H1 (cell line): ENCODE data around the gene DYNLT5. TPM values are rescaled to one million over a fixed set of nuclear protein-coding genes. Genes with fewer than 3 reads are reported as not detected.

ENCODE experiments used
- CTCF ChIA-PET: fragments of 300-600 bp; sonication (Branson Sonifier 250); formaldehyde crosslinking; loops from one replicate; lab custom pipeline; 2021; ENCODE audit not compliant: partially characterized antibody; lab: Charles Lee
- POLR2A ChIA-PET: fragments of 300-600 bp; sonication (Branson Sonifier 250); formaldehyde crosslinking; loops from one replicate; lab custom pipeline; 2021; ENCODE audit warnings: inconsistent platforms; ENCODE audit not compliant: partially characterized antibody; lab: Charles Lee
- DNase-seq, 2 experiments: peaks; one replicate each; pipeline versions ENCODE4 v3.0.0 to v3.0.0-alpha.2; 2010 to 2022; ENCODE audit warnings: low spot score in 2 of 2, low read depth in 1 of 2, mixed read lengths in 1 of 2
- FAIRE-seq: peaks from 2 replicates; lab custom pipeline; 2011; peaks lifted over from hg19 to GRCh38; lab: Jason Lieb, UNC
- H2AFZ ChIP-seq: 2 replicates; pipeline ENCODE4 v1.8.1; 2012; ENCODE audit warnings: low read length, inconsistent platforms
- H2AK5ac ChIP-seq: 2 replicates; pipeline ENCODE4 v1.6.1; 2013; ENCODE audit warnings: low read depth, low read length
- H2BK120ac ChIP-seq: replicated peaks from 2 replicates; pipeline ENCODE3; 2013; ENCODE audit warnings: low read depth, low read length, inconsistent platforms
- H2BK12ac ChIP-seq: 2 replicates; pipeline ENCODE4 v1.6.1; 2013; ENCODE audit warnings: low read depth, low read length
- H2BK15ac ChIP-seq: 2 replicates; pipeline ENCODE4 v1.6.1; 2013; ENCODE audit warnings: low read length
- H2BK20ac ChIP-seq: 2 replicates; pipeline ENCODE4 v1.6.1; 2013; ENCODE audit warnings: low read length
- H2BK5ac ChIP-seq: 2 replicates; pipeline ENCODE4 v1.6.1; 2013; ENCODE audit warnings: low read depth, low read length
- H3K14ac ChIP-seq: 2 replicates; pipeline ENCODE4 v1.6.1; 2013; ENCODE audit warnings: inconsistent platforms; ENCODE audit not compliant: insufficient read length
- H3K18ac ChIP-seq: 2 replicates; pipeline ENCODE4 v1.6.1; 2013; ENCODE audit warnings: low read length; ENCODE audit errors: extremely low read depth
- H3K23ac ChIP-seq: 2 replicates; pipeline ENCODE4 v1.6.1; 2013; ENCODE audit warnings: inconsistent platforms; ENCODE audit not compliant: insufficient read length
- H3K23me2 ChIP-seq: 2 replicates; pipeline ENCODE4 v1.6.1; 2013; ENCODE audit warnings: low read depth, low read length
- H3K27ac ChIP-seq: 2 replicates; pipeline ENCODE4 v1.6.1; 2011; ENCODE audit warnings: low read depth, low read length, inconsistent platforms
- H3K27me3 ChIP-seq, 4 experiments: replicated peaks in 1 of 4; 1 replicate in 1 of 4; 2 replicates in 3 of 4; pipeline versions ENCODE4 v1.6.1 to v1.8.1; 2011 to 2013; ENCODE audit warnings: low read length in 3 of 4, mild to moderate bottlenecking in 3 of 4, inconsistent platforms in 2 of 4, mixed read lengths in 2 of 4, moderate library complexity in 1 of 4; ENCODE audit not compliant: control insufficient read depth in 3 of 4, insufficient read depth in 3 of 4; ENCODE audit errors: extremely low read depth in 1 of 4
- H3K36me3 ChIP-seq, 4 experiments: 2 replicates each; pipeline versions ENCODE4 v1.6.1 to v1.8.1; 2011 to 2013; ENCODE audit warnings: mild to moderate bottlenecking in 4 of 4, low read length in 3 of 4, moderate library complexity in 2 of 4, control low read depth in 1 of 4, inconsistent platforms in 1 of 4; ENCODE audit not compliant: insufficient read depth in 4 of 4, control insufficient read depth in 2 of 4
- H3K4ac ChIP-seq: replicated peaks from 2 replicates; pipeline ENCODE3; 2013; ENCODE audit warnings: low read length, low read depth, mixed read lengths, inconsistent platforms; ENCODE audit not compliant: insufficient read length
- H3K4me1 ChIP-seq, 4 experiments: replicated peaks in 1 of 4; 1 replicate in 1 of 4; 2 replicates in 3 of 4; pipeline versions ENCODE4 v1.6.1 to v1.8.1; 2011 to 2013; ENCODE audit warnings: low read length in 3 of 4, inconsistent platforms in 2 of 4, mixed read lengths in 1 of 4; ENCODE audit not compliant: insufficient read depth in 4 of 4, control insufficient read depth in 3 of 4
- H3K4me2 ChIP-seq, 2 experiments: 2 replicates each; pipeline versions ENCODE4 v1.6.1 to v1.8.1; 2011 to 2013; ENCODE audit warnings: low read depth in 2 of 2, low read length in 2 of 2, control low read depth in 1 of 2, inconsistent platforms in 1 of 2, mild to moderate bottlenecking in 1 of 2; ENCODE audit not compliant: insufficient read depth in 1 of 2
- H3K4me3 ChIP-seq, 4 experiments: fragments of 200-600, 300-600 bp in 1 of 4; sonication (generic), shearing (Covaris generic), sonication (Bioruptor Twin) in 1 of 4; 2 replicates each; pipeline versions ENCODE4 v1.5.1 to v1.8.1; 2011 to 2016; ENCODE audit warnings: low read length in 4 of 4, low read depth in 3 of 4, control low read depth in 2 of 4, inconsistent platforms in 2 of 4, mild to moderate bottlenecking in 2 of 4, mixed read lengths in 1 of 4, moderate library complexity in 1 of 4; ENCODE audit not compliant: insufficient read depth in 2 of 4; ENCODE audit errors: extremely low read depth in 1 of 4
- H3K56ac ChIP-seq: replicated peaks from 2 replicates; pipeline ENCODE3; 2013; ENCODE audit warnings: low read depth, mild to moderate bottlenecking, mixed read lengths, low read length, inconsistent platforms; ENCODE audit not compliant: insufficient read length
- H3K79me1 ChIP-seq: 2 replicates; pipeline ENCODE4 v1.6.1; 2013; ENCODE audit warnings: low read depth, low read length, control low read depth
- H3K79me2 ChIP-seq, 2 experiments: 2 replicates each; pipeline versions ENCODE4 v1.6.1 to v1.8.1; 2012 to 2013; ENCODE audit warnings: low read length in 2 of 2, mild to moderate bottlenecking in 2 of 2, inconsistent platforms in 1 of 2; ENCODE audit not compliant: insufficient read depth in 2 of 2, control insufficient read depth in 1 of 2
- H3K9ac ChIP-seq, 4 experiments: replicated peaks in 1 of 4; 1 replicate in 1 of 4; 2 replicates in 3 of 4; pipeline versions ENCODE4 v1.6.1 to v1.8.1; 2011 to 2013; ENCODE audit warnings: low read depth in 3 of 4, low read length in 3 of 4, control low read depth in 2 of 4, mild to moderate bottlenecking in 2 of 4, moderate library complexity in 2 of 4, inconsistent platforms in 1 of 4; ENCODE audit errors: extremely low read depth in 1 of 4
- H3K9me3 ChIP-seq, 2 experiments: 2 replicates each; pipeline versions ENCODE4 v1.6.1 to v1.8.1; 2012 to 2013; ENCODE audit warnings: mild to moderate bottlenecking in 2 of 2, moderate library complexity in 2 of 2, control low read depth in 1 of 2, inconsistent platforms in 1 of 2, low read depth in 1 of 2, low read length in 1 of 2, mixed read lengths in 1 of 2; ENCODE audit not compliant: insufficient read depth in 2 of 2
- H4K20me1 ChIP-seq, 2 experiments: replicated peaks in 1 of 2; 2 replicates each; pipeline versions ENCODE3 to v1.8.1; 2011 to 2013; ENCODE audit warnings: inconsistent platforms in 2 of 2, low read length in 2 of 2, mild to moderate bottlenecking in 1 of 2; ENCODE audit not compliant: insufficient read depth in 2 of 2, control insufficient read depth in 1 of 2
- H4K5ac ChIP-seq: 2 replicates; pipeline ENCODE4 v1.6.1; 2013; ENCODE audit warnings: low read length, low read depth, mixed read lengths, inconsistent platforms; ENCODE audit not compliant: insufficient read length
- H4K8ac ChIP-seq: 2 replicates; pipeline ENCODE4 v1.8.0; 2013; ENCODE audit warnings: mild to moderate bottlenecking, moderate library complexity, low read length, inconsistent platforms; ENCODE audit not compliant: insufficient read depth; ENCODE audit errors: extremely low read depth
- H4K91ac ChIP-seq: replicated peaks from 2 replicates; pipeline ENCODE3; 2013; ENCODE audit warnings: low read length, mixed read lengths, inconsistent platforms; ENCODE audit not compliant: insufficient read length
- ASH2L ChIP-seq: fragments of 200-600, 300-600 bp; sonication (generic); IDR thresholded peaks from one replicate; pipeline ENCODE4 v1.7.1; 2017; ENCODE audit warnings: low read length
- BACH1 ChIP-seq: IDR thresholded peaks from 2 replicates; pipeline ENCODE4 v1.6.1; 2012; ENCODE audit warnings: low read length, improper control_type of control experiment
- BRCA1 ChIP-seq: IDR thresholded peaks from 2 replicates; pipeline ENCODE4 v1.6.1; 2012; ENCODE audit warnings: low read depth, low read length, improper control_type of control experiment
- CBX5 ChIP-seq: fragments of 300-800, 300-1000 bp; sonication (generic); IDR thresholded peaks from 2 replicates; pipeline ENCODE4 v1.7.1; 2016; ENCODE audit warnings: antibody characterized with exemption, low read length, low read depth
- FOSL1 ChIP-seq: IDR thresholded peaks from 2 replicates; pipeline ENCODE4 v1.6.1; 2011; ENCODE audit warnings: mild to moderate bottlenecking, low read depth, low read length, moderate library complexity; ENCODE audit not compliant: insufficient read depth
- HDAC2 ChIP-seq, 2 experiments: fragments of 300-600 bp in 1 of 2; sonication (generic) in 1 of 2; IDR thresholded peaks; 2 replicates each; pipeline ENCODE4 v1.6.1; 2011 to 2012; ENCODE audit warnings: low read depth in 2 of 2, low read length in 2 of 2, mild to moderate bottlenecking in 2 of 2, moderate library complexity in 2 of 2, borderline replicate concordance in 1 of 2, inconsistent platforms in 1 of 2
- JUND ChIP-seq: IDR thresholded peaks from 2 replicates; pipeline ENCODE4 v1.6.1; 2011; ENCODE audit warnings: mild to moderate bottlenecking, improper control_type of control experiment, low read length
- KDM4A ChIP-seq: IDR thresholded peaks from one replicate; pipeline ENCODE4 v1.7.1; 2012; ENCODE audit warnings: low read depth, mild to moderate bottlenecking, moderate library complexity, low read length, inconsistent platforms; ENCODE audit not compliant: severe bottlenecking
- KDM5A ChIP-seq: fragments of 200-600 bp; IDR thresholded peaks from 2 replicates; pipeline ENCODE4 v1.7.1; 2012; ENCODE audit warnings: mild to moderate bottlenecking, low read length, inconsistent platforms, mixed read lengths
- POLR2A ChIP-seq, 2 experiments: IDR thresholded peaks; 1 replicate in 1 of 2; 2 replicates in 1 of 2; pipeline ENCODE4 v1.6.1; 2011; ENCODE audit warnings: low read depth in 2 of 2, low read length in 2 of 2, mild to moderate bottlenecking in 2 of 2; ENCODE audit errors: control extremely low read depth in 1 of 2
- POLR2AphosphoS5 ChIP-seq: IDR thresholded peaks from 2 replicates; pipeline ENCODE4 v1.6.1; 2011; ENCODE audit warnings: low read depth, low read length
- RAD21 ChIP-seq, 2 experiments: IDR thresholded peaks in 1 of 2; conservative IDR thresholded peaks in 1 of 2; 2 replicates each; pipeline ENCODE4 v1.6.1; 2011; ENCODE audit warnings: low read depth in 2 of 2, low read length in 2 of 2, improper control_type of control experiment in 1 of 2, inconsistent platforms in 1 of 2, mild to moderate bottlenecking in 1 of 2, moderate library complexity in 1 of 2
- RBBP5 ChIP-seq: IDR thresholded peaks from 2 replicates; pipeline ENCODE4 v1.7.1; 2012; ENCODE audit warnings: low read depth, mild to moderate bottlenecking, inconsistent platforms, low read length, moderate library complexity, borderline replicate concordance
- RFX5 ChIP-seq: IDR thresholded peaks from 2 replicates; pipeline ENCODE4 v1.6.1; 2011; ENCODE audit warnings: low read depth, low read length, improper control_type of control experiment, borderline replicate concordance
- SIX5 ChIP-seq: IDR thresholded peaks from 2 replicates; pipeline ENCODE4 v1.6.1; 2011; ENCODE audit warnings: mild to moderate bottlenecking, low read depth, low read length
- SUZ12 ChIP-seq: fragments of 200-600 bp; sonication (generic); IDR thresholded peaks from 2 replicates; pipeline ENCODE4 v1.6.1; 2012; ENCODE audit warnings: mild to moderate bottlenecking, inconsistent platforms, low read length, moderate library complexity, mixed read lengths
- WGBS, 2 experiments: shearing (Covaris generic) in 1 of 2; methylation state at CpG; one replicate each; pipeline versions ENCODE4 v1.1.6 to v1.1.7; 2013 to 2015; ENCODE audit warnings: low lambda C conversion rate in 2 of 2, mixed read lengths in 2 of 2, inconsistent platforms in 1 of 2, low coverage in 1 of 2, missing lambda C conversion rate in 1 of 2; ENCODE audit not compliant: insufficient replicate concordance in 2 of 2, insufficient coverage in 1 of 2, insufficient read length in 1 of 2; ENCODE audit errors: extremely low coverage in 1 of 2, missing lambda C conversion rate in 1 of 2; 5-methylcytosine and 5-hydroxymethylcytosine counted together
- polyA plus RNA-seq, 7 experiments: library from polyadenylated mRNA; depleted of rRNA in 3 of 7; stranded (reverse) in 5 of 7; unstranded in 2 of 7; fragments of >200 nt in 5 of 7; fragments of 200-250 nt in 2 of 7; gene quantifications; 1 replicate in 5 of 7; 2 replicates in 1 of 7; 4 replicates in 1 of 7; pipeline versions ENCODE4 v1.2.1 to v1.2.3, GENCODE V29; 2011 to 2013; ENCODE audit warnings: missing spikeins in 2 of 7, mixed read lengths in 2 of 7
- total RNA-seq: library from RNA; stranded (reverse); fragmentation: NEBNext Ultra II Directional; extraction: Animal tissue kit (Norgen Biotek cat#: 25700); gene quantifications from 2 replicates; pipeline ENCODE4 v1.2.1, GENCODE V29; 2021

DYNLT5 gene
- total and polyA plus RNA-seq, 2 of the 8 experiments (the other 6 are each of a cell fraction or from before 2014, with no cell fraction given): 0.93 to 1.5 TPM

DNA sequence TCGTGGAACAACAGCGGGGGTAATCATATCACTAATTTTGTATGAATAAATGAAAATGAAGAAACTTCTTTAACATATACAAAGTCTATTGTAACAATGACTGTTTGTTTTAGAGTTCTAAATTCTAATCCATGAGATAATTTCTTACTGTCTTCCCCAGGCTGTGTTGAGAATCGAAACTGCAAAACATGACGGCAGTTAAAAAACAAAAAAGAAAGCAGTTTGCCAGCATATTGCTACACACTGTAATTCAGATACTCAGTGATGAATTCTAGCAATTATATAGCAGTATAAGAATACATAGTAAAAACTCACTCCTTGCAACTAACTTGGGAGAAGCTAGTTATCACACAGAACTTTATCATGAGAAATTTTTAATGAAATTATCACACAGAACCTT lies 26.7 kb downstream of the DYNLT5 start:
- CTCF ChIA-PET: no interaction called here
- no peak overlapping the region for H2BK20ac ChIP-seq
- TF ChIP-seq KDM5A: no peak
- no peak for TF ChIP-seq POLR2A (IDR thresholded peaks at IDR 0.05; ENCODE audit: control extremely low read depth in 1 of 2, low read depth in 2 of 2, low read length in 2 of 2)
- TF ChIP-seq RBBP5: no peak
- TF ChIP-seq BRCA1: no peak
- no peak for TF ChIP-seq POLR2AphosphoS5
- no peak for TF ChIP-seq SUZ12
- no peak for TF ChIP-seq RAD21 (IDR thresholded peaks at IDR 0.05 in 1 of 2, conservative IDR thresholded peaks at IDR 0.05 in 1 of 2; ENCODE audit: low read depth in 2 of 2, low read length in 2 of 2)
- no peak for TF ChIP-seq BACH1
- no peak for TF ChIP-seq FOSL1
- no peak for TF ChIP-seq CBX5
- no peak for TF ChIP-seq ASH2L
- no peak for TF ChIP-seq HDAC2 (IDR thresholded peaks at IDR 0.05; ENCODE audit: borderline replicate concordance in 1 of 2, low read depth in 2 of 2, low read length in 2 of 2)
- no peak for TF ChIP-seq JUND
- no peak for TF ChIP-seq KDM4A
- TF ChIP-seq SIX5: no peak
- TF ChIP-seq RFX5: no peak

More for the DNA sequence above, 26.7 kb downstream of the DYNLT5 start:
- H2BK120ac ChIP-seq: no peak overlapping the region
- no peaks in the 10 kb centered on the region for H4K20me1 ChIP-seq
- no peak overlapping the region for H4K5ac ChIP-seq
- no peaks in the 10 kb centered on the region for H3K23me2 ChIP-seq
- no peak overlapping the region for H2BK12ac ChIP-seq
- H3K56ac ChIP-seq: no peak overlapping the region
- no peak overlapping the region for H3K4me3 ChIP-seq
- no peaks in the 10 kb centered on the region for H3K79me2 ChIP-seq
- no peak overlapping the region for H3K14ac ChIP-seq
- H3K36me3 ChIP-seq: no peaks in the 10 kb centered on the region
- H2AFZ ChIP-seq: no peak overlapping the region
- no peak overlapping the region for H4K8ac ChIP-seq
- peaks cover 4 to 9% of the 10 kb centered on the region in 2 experiments; a peak in 2 of 4 replicates for H3K9me3 ChIP-seq
- 92% methylated on average over 4 of the region's 4 CpGs; no CpG with 5 or more reads in 1 of the 2 experiments for WGBS, 2 experiments
- POLR2A ChIA-PET: no interaction called here
- no peak overlapping the region for H3K27ac ChIP-seq
- H3K4me1 ChIP-seq: no peaks in the 10 kb centered on the region
- no peak overlapping the region for H3K9ac ChIP-seq
- H3K23ac ChIP-seq: no peak overlapping the region
- no peak overlapping the region for H2AK5ac ChIP-seq
- no peaks in the 10 kb centered on the region for H3K79me1 ChIP-seq
- DNase-seq (no peak), FAIRE-seq (no peak)
- no peak overlapping the region for H2BK5ac ChIP-seq
- H3K4ac ChIP-seq: no peak overlapping the region
- no peak overlapping the region for H4K91ac ChIP-seq
- H3K18ac ChIP-seq: no peak overlapping the region
- no peak overlapping the region for H3K4me2 ChIP-seq
- H2BK15ac ChIP-seq: no peak overlapping the region
- H3K27me3 ChIP-seq: no peaks in the 10 kb centered on the region
